ENCODE results near the gene ZNF668. TPM values are rescaled to one million over a fixed set of nuclear protein-coding genes. Genes with fewer than 3 reads are reported as not detected.

Gene ZNF668
- total and polyA plus RNA-seq, 2 donors (not counting 1 experiment from before 2014, with no cell fraction given) = 8.1 to 12.1 TPM

GRCh38 chr16:31086629-31086906 lies 12.5 kb upstream of the ZNF668 start:
- Histone ChIP-seq H3K4me2 (ENCODE audit: extremely low read depth, insufficient read depth, low read length) (no peak overlapping the region), H3K9ac (ENCODE audit: insufficient read depth, low read length) (no peak overlapping the region), H3K79me2 (ENCODE audit: control insufficient read depth, insufficient read depth, low read length) (peaks cover 4% of the 10 kb centered on the region), H2AFZ (ENCODE audit: low read length) (no peak overlapping the region), H3K4me3 (replicated peaks in 1 of 4; ENCODE audit: control extremely low read depth in 1 of 4, insufficient read depth in 1 of 4, low read depth in 3 of 4, low read length in 4 of 4) (no peak overlapping the region), H4K20me1 (ENCODE audit: control insufficient read depth, extremely low read depth, insufficient read depth, low read length) (no peaks in the 10 kb centered on the region), H3K27me3 (ENCODE audit: control insufficient read depth, insufficient read depth, low read length) (no peaks in the 10 kb centered on the region), H3K36me3 (ENCODE audit: control insufficient read depth, insufficient read depth, low read length) (peaks cover 21% of the 10 kb centered on the region), H3K4me1 (ENCODE audit: control insufficient read depth, extremely low read depth, insufficient read depth, low read length) (no peaks in the 10 kb centered on the region), H3K27ac (ENCODE audit: insufficient read depth, low read length) (no peak overlapping the region), H3K9me3 (ENCODE audit: control insufficient read depth, insufficient read depth, low read depth, low read length) (no peaks in the 10 kb centered on the region)
- TF ChIP-seq CTCF (conservative IDR thresholded peaks at IDR 0.05 in 1 of 2, IDR thresholded peaks at IDR 0.05 in 1 of 2; ENCODE audit: low read depth in 1 of 2, low read length in 2 of 2) (no peak), EZH2 (IDR thresholded peaks at IDR 0.05; ENCODE audit: low read length, missing control alignments) (no peak)
- no peak for DNase-seq (ENCODE audit: low read depth in 2 of 2)

- no peak overlapping the region for H3K9ac ChIP-seq (ENCODE audit: insufficient read depth, low read length)
- peaks cover 18% of the 10 kb centered on the region for H3K36me3 ChIP-seq (ENCODE audit: control insufficient read depth, insufficient read depth, low read length)
- peaks cover under 1% of the 10 kb centered on the region for H3K79me2 ChIP-seq (ENCODE audit: control insufficient read depth, insufficient read depth, low read length)
- no peaks in the 10 kb centered on the region for H3K4me1 ChIP-seq (ENCODE audit: control insufficient read depth, extremely low read depth, insufficient read depth, low read length)
- H3K27ac ChIP-seq (ENCODE audit: insufficient read depth, low read length) = no peak overlapping the region
- no peaks in the 10 kb centered on the region for H3K9me3 ChIP-seq (ENCODE audit: control insufficient read depth, insufficient read depth, low read depth, low read length)
- DNase-seq (ENCODE audit: low read depth in 2 of 2) = no peak
- H2AFZ ChIP-seq (ENCODE audit: low read length) = no peak overlapping the region
- H3K4me3 ChIP-seq (replicated peaks in 1 of 4; ENCODE audit: control extremely low read depth in 1 of 4, insufficient read depth in 1 of 4, low read depth in 3 of 4, low read length in 4 of 4) = no peak overlapping the region
- TF ChIP-seq EZH2 (IDR thresholded peaks at IDR 0.05; ENCODE audit: low read length, missing control alignments) (no peak), CTCF (conservative IDR thresholded peaks at IDR 0.05 in 1 of 2, IDR thresholded peaks at IDR 0.05 in 1 of 2; ENCODE audit: low read depth in 1 of 2, low read length in 2 of 2) (no peak)
- no peaks in the 10 kb centered on the region for H3K27me3 ChIP-seq (ENCODE audit: control insufficient read depth, insufficient read depth, low read length)
- H4K20me1 ChIP-seq (ENCODE audit: control insufficient read depth, extremely low read depth, insufficient read depth, low read length) = no peaks in the 10 kb centered on the region
- no peak overlapping the region for H3K4me2 ChIP-seq (ENCODE audit: extremely low read depth, insufficient read depth, low read length)
Observed at GRCh38 chr16:31085873-31086628, 12.0 kb upstream of the ZNF668 start.

- no peak overlapping the region for H3K4me2 ChIP-seq (ENCODE audit: extremely low read depth, insufficient read depth, low read length)
- no peak overlapping the region for H3K9ac ChIP-seq (ENCODE audit: insufficient read depth, low read length)
- no peaks in the 10 kb centered on the region for H3K4me1 ChIP-seq (ENCODE audit: control insufficient read depth, extremely low read depth, insufficient read depth, low read length)
- no peak for TF ChIP-seq CTCF (conservative IDR thresholded peaks at IDR 0.05 in 1 of 2, IDR thresholded peaks at IDR 0.05 in 1 of 2; ENCODE audit: low read depth in 1 of 2, low read length in 2 of 2)
- TF ChIP-seq EZH2 (IDR thresholded peaks at IDR 0.05; ENCODE audit: low read length, missing control alignments) = no peak
- H3K36me3 ChIP-seq (ENCODE audit: control insufficient read depth, insufficient read depth, low read length) = peaks cover 22% of the 10 kb centered on the region
- no peak overlapping the region for H3K27ac ChIP-seq (ENCODE audit: insufficient read depth, low read length)
- H3K4me3 ChIP-seq (replicated peaks in 1 of 4; ENCODE audit: control extremely low read depth in 1 of 4, insufficient read depth in 1 of 4, low read depth in 3 of 4, low read length in 4 of 4) = no peak overlapping the region
- H4K20me1 ChIP-seq (ENCODE audit: control insufficient read depth, extremely low read depth, insufficient read depth, low read length) = no peaks in the 10 kb centered on the region
- DNase-seq (ENCODE audit: low read depth in 2 of 2) = peak in 1 of 2 donors; percentile 30
- no peaks in the 10 kb centered on the region for H3K79me2 ChIP-seq (ENCODE audit: control insufficient read depth, insufficient read depth, low read length)
- no peaks in the 10 kb centered on the region for H3K9me3 ChIP-seq (ENCODE audit: control insufficient read depth, insufficient read depth, low read depth, low read length)
- H3K27me3 ChIP-seq (ENCODE audit: control insufficient read depth, insufficient read depth, low read length) = no peaks in the 10 kb centered on the region
- H2AFZ ChIP-seq (ENCODE audit: low read length) = no peak overlapping the region
Observed at GRCh38 chr16:31085411-31085810, 11.4 kb upstream of the ZNF668 start.

All from fibroblast of lung (primary cell).